Measurements from ENCODE around the gene MAST3. TPM values are rescaled to one million over a fixed set of nuclear protein-coding genes. Genes with fewer than 3 reads are reported as not detected.
"Not testable (repeated sequence)": the region's sequence is repeated elsewhere in the genome, so short reads cannot be mapped to it uniquely, and the experiment has no call there.

MAST3 gene
- total RNA-seq, 1 experiment from 2014 or later = 10.4 TPM

GRCh38 chr19:18104793-18105131 lies 7.2 kb downstream of the MAST3 start:
- H3T11ph ChIP-seq (ENCODE audit: low read length) = no peak overlapping the region
- no peak overlapping the region for H2BK20ac ChIP-seq (ENCODE audit: low read depth, low read length, poor library complexity, severe bottlenecking)
- no peak overlapping the region for H3K23ac ChIP-seq (ENCODE audit: insufficient read length, low read depth, low read length)
- H2AK5ac ChIP-seq (ENCODE audit: insufficient read length, low read length) = no peak overlapping the region
- no peaks in the 10 kb centered on the region for H3K9me3 Mint-ChIP-seq
- WGBS (ENCODE audit: extremely low coverage, insufficient read length, low lambda C conversion rate) = no CpG with 5 or more reads among the region's 5 CpGs
- H3K4me2 ChIP-seq (ENCODE audit: insufficient read depth, insufficient read length, low read length) = peak overlapping the region; percentile 61
- no peak overlapping the region for H3K56ac ChIP-seq (ENCODE audit: insufficient read length, low read depth, low read length)
- H3K23me2 ChIP-seq (ENCODE audit: insufficient read length, low read depth, low read length, poor library complexity, severe bottlenecking) = peaks cover 7% of the 10 kb centered on the region
- H3K9me3 ChIP-seq (ENCODE audit: control insufficient read depth, low read depth, low read length) = no peaks in the 10 kb centered on the region
- no peak overlapping the region for H3K14ac ChIP-seq (ENCODE audit: insufficient read depth, low read length)
- H3K9ac ChIP-seq (ENCODE audit: extremely low read depth, insufficient read length, low read length) = no peak overlapping the region
- H3K18ac ChIP-seq (ENCODE audit: insufficient read length, low read depth, low read length) = no peak overlapping the region
- no peaks in the 10 kb centered on the region for H3K79me2 ChIP-seq (ENCODE audit: insufficient read depth, low read length)
- H2BK120ac ChIP-seq (ENCODE audit: low read depth, low read length, poor library complexity, severe bottlenecking) = no peak overlapping the region
- no peaks in the 10 kb centered on the region; the same call in 1 of the 2 replicates for H3K27me3 ChIP-seq (ENCODE audit: insufficient read depth, low read length)
- no peak overlapping the region for H4K8ac ChIP-seq (replicated peaks; ENCODE audit: insufficient read length, low read depth, low read length)
- H3K27ac ChIP-seq (ENCODE audit: insufficient read length, low read depth, low read length) = no peak overlapping the region
- peaks cover 17% of the 10 kb centered on the region for H3K27me3 Mint-ChIP-seq (ENCODE audit: low read depth)
- H3K79me1 ChIP-seq (ENCODE audit: insufficient read depth, low read depth, low read length, poor library complexity, severe bottlenecking) = no peaks in the 10 kb centered on the region
- no peak for TF ChIP-seq CTCF (conservative IDR thresholded peaks at IDR 0.05)
- H3K36me3 Mint-ChIP-seq (ENCODE audit: insufficient read depth in 1 of 3, low read depth in 3 of 3) = no peaks in the 10 kb centered on the region
- no peak overlapping the region for H3K4ac ChIP-seq (ENCODE audit: low read depth, low read length)
- no peak overlapping the region for H2BK5ac ChIP-seq (ENCODE audit: insufficient read length, low read length)
- peaks cover 20 to 28% of the 10 kb centered on the region in 2 experiments for H3K4me1 Mint-ChIP-seq
- DNase-seq = no peak
- H4K20me1 ChIP-seq (ENCODE audit: control insufficient read depth, insufficient read depth, insufficient read length) = no peaks in the 10 kb centered on the region
- no peak overlapping the region for H2BK12ac ChIP-seq (ENCODE audit: insufficient read length, low read depth, low read length)
- H2BK15ac ChIP-seq (ENCODE audit: low read depth, low read length) = no peak overlapping the region; the same call in 1 of the 2 replicates
- peak overlapping the region; percentile 63 to 79 for H3K4me3 Mint-ChIP-seq
- no peak overlapping the region for H2AFZ ChIP-seq (ENCODE audit: low read length)
- H3K4me1 ChIP-seq (ENCODE audit: insufficient read depth, low read length) = no peaks in the 10 kb centered on the region
- peak overlapping the region in 2 of 3 experiments; percentile 78 to 93; a peak in 3 of 7 replicates for H3K27ac Mint-ChIP-seq
- H4K91ac ChIP-seq (ENCODE audit: insufficient read length, low read depth, low read length) = no peak overlapping the region
- no peak overlapping the region for H4K5ac ChIP-seq (ENCODE audit: insufficient read length, low read depth, low read length)

GRCh38 chr19:18105259-18105658 lies 7.7 kb downstream of the MAST3 start:
- not testable (repeated sequence) for H3K9ac ChIP-seq (ENCODE audit: extremely low read depth, insufficient read length, low read length); H3K4me3 Mint-ChIP-seq; DNase-seq; H2AK5ac ChIP-seq (ENCODE audit: insufficient read length, low read length); H3K23ac ChIP-seq (ENCODE audit: insufficient read length, low read depth, low read length); H2BK15ac ChIP-seq (ENCODE audit: low read depth, low read length); H4K5ac ChIP-seq (ENCODE audit: insufficient read length, low read depth, low read length); H2AFZ ChIP-seq (ENCODE audit: low read length); H3K36me3 Mint-ChIP-seq (ENCODE audit: insufficient read depth in 1 of 3, low read depth in 3 of 3); H3K27me3 ChIP-seq (ENCODE audit: insufficient read depth, low read length); H3K18ac ChIP-seq (ENCODE audit: insufficient read length, low read depth, low read length); H3K9me3 Mint-ChIP-seq; H3K14ac ChIP-seq (ENCODE audit: insufficient read depth, low read length); H3K56ac ChIP-seq (ENCODE audit: insufficient read length, low read depth, low read length); H4K8ac ChIP-seq (replicated peaks; ENCODE audit: insufficient read length, low read depth, low read length); H2BK12ac ChIP-seq (ENCODE audit: insufficient read length, low read depth, low read length); H3K27ac ChIP-seq (ENCODE audit: insufficient read length, low read depth, low read length); H4K91ac ChIP-seq (ENCODE audit: insufficient read length, low read depth, low read length); H2BK20ac ChIP-seq (ENCODE audit: low read depth, low read length, poor library complexity, severe bottlenecking); H3K79me1 ChIP-seq (ENCODE audit: insufficient read depth, low read depth, low read length, poor library complexity, severe bottlenecking); H3K4me2 ChIP-seq (ENCODE audit: insufficient read depth, insufficient read length, low read length); H4K20me1 ChIP-seq (ENCODE audit: control insufficient read depth, insufficient read depth, insufficient read length); H3K9me3 ChIP-seq (ENCODE audit: control insufficient read depth, low read depth, low read length); H2BK5ac ChIP-seq (ENCODE audit: insufficient read length, low read length); H3K4ac ChIP-seq (ENCODE audit: low read depth, low read length); H3K79me2 ChIP-seq (ENCODE audit: insufficient read depth, low read length); H3K27ac Mint-ChIP-seq; H3K4me1 ChIP-seq (ENCODE audit: insufficient read depth, low read length); H2BK120ac ChIP-seq (ENCODE audit: low read depth, low read length, poor library complexity, severe bottlenecking); H3T11ph ChIP-seq (ENCODE audit: low read length)
- Mint-ChIP-seq H3K27me3 (ENCODE audit: low read depth) (peaks cover 17% of the 10 kb centered on the region), H3K4me1 (peaks cover 19 to 26% of the 10 kb centered on the region in 2 experiments)
- peaks cover 11% of the 10 kb centered on the region for H3K23me2 ChIP-seq (ENCODE audit: insufficient read length, low read depth, low read length, poor library complexity, severe bottlenecking)
- no CpG with 5 or more reads among the region's 7 CpGs for WGBS (ENCODE audit: extremely low coverage, insufficient read length, low lambda C conversion rate)

Measured in H9 (cell line).